ENCODE results near the gene OR6B2. TPM values are rescaled to one million over a fixed set of nuclear protein-coding genes. Genes with fewer than 3 reads are reported as not detected.

Gene OR6B2
- polyA plus RNA-seq, 1 donor from 2014 or later = not detected

DNA sequence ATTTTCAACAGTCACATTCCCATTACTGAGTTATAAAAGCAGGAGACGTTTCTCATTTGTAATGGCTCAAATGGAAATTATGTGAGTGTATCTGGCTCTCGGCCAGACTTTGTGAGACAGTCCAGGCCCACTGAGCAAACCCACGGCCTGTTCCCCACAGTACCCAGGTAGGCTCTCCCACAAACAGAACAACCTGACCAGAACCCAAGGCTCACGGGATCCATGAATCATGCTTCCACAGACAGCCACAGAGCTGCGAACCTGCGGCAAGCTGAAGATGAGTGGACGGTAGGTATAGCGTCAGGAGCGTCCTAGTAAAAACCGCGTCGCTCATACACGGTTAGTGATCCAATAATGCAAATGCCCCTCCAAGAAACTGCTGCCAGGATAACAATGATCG is 39.3 kb downstream of the OR6B2 start:
- H3K27ac ChIP-seq (ENCODE audit: low read length) = no peak overlapping the region
- no peaks in the 10 kb centered on the region for H3F3A ChIP-seq (ENCODE audit: insufficient read depth, low read length, poor library complexity, severe bottlenecking)
- no peak overlapping the region for H3K4me2 ChIP-seq (ENCODE audit: low read length)
- H4K20me1 ChIP-seq (ENCODE audit: insufficient read depth) = no peaks in the 10 kb centered on the region
- H3K9me3 ChIP-seq (ENCODE audit: low read length) = no peaks in the 10 kb centered on the region
- TF ChIP-seq RAD21 (conservative IDR thresholded peaks at IDR 0.05) (no peak), POLR2AphosphoS5 (IDR thresholded peaks at IDR 0.05) (no peak), EZH2 (IDR thresholded peaks at IDR 0.05; ENCODE audit: borderline replicate concordance, insufficient read depth, low read length, poor library complexity, severe bottlenecking) (no peak), EP300 (conservative IDR thresholded peaks at IDR 0.05; ENCODE audit: poor library complexity, severe bottlenecking) (no peak), TAF1 (IDR thresholded peaks at IDR 0.05; ENCODE audit: low read depth) (no peak), MXI1 (conservative IDR thresholded peaks at IDR 0.05; ENCODE audit: poor library complexity, severe bottlenecking) (no peak), SMC3 (conservative IDR thresholded peaks at IDR 0.05; ENCODE audit: poor library complexity) (no peak)
- TF ChIP-seq, protein P1, sequence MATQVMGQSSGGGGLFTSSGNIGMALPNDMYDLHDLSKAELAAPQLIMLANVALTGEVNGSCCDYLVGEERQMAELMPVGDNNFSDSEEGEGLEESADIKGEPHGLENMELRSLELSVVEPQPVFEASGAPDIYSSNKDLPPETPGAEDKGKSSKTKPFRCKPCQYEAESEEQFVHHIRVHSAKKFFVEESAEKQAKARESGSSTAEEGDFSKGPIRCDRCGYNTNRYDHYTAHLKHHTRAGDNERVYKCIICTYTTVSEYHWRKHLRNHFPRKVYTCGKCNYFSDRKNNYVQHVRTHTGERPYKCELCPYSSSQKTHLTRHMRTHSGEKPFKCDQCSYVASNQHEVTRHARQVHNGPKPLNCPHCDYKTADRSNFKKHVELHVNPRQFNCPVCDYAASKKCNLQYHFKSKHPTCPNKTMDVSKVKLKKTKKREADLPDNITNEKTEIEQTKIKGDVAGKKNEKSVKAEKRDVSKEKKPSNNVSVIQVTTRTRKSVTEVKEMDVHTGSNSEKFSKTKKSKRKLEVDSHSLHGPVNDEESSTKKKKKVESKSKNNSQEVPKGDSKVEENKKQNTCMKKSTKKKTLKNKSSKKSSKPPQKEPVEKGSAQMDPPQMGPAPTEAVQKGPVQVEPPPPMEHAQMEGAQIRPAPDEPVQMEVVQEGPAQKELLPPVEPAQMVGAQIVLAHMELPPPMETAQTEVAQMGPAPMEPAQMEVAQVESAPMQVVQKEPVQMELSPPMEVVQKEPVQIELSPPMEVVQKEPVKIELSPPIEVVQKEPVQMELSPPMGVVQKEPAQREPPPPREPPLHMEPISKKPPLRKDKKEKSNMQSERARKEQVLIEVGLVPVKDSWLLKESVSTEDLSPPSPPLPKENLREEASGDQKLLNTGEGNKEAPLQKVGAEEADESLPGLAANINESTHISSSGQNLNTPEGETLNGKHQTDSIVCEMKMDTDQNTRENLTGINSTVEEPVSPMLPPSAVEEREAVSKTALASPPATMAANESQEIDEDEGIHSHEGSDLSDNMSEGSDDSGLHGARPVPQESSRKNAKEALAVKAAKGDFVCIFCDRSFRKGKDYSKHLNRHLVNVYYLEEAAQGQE (IDR thresholded peaks at IDR 0.05; ENCODE audit: borderline replicate concordance) = no peak
- TF ChIP-seq, protein P2, sequence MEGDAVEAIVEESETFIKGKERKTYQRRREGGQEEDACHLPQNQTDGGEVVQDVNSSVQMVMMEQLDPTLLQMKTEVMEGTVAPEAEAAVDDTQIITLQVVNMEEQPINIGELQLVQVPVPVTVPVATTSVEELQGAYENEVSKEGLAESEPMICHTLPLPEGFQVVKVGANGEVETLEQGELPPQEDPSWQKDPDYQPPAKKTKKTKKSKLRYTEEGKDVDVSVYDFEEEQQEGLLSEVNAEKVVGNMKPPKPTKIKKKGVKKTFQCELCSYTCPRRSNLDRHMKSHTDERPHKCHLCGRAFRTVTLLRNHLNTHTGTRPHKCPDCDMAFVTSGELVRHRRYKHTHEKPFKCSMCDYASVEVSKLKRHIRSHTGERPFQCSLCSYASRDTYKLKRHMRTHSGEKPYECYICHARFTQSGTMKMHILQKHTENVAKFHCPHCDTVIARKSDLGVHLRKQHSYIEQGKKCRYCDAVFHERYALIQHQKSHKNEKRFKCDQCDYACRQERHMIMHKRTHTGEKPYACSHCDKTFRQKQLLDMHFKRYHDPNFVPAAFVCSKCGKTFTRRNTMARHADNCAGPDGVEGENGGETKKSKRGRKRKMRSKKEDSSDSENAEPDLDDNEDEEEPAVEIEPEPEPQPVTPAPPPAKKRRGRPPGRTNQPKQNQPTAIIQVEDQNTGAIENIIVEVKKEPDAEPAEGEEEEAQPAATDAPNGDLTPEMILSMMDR (IDR thresholded peaks at IDR 0.05; ENCODE audit: poor library complexity, severe bottlenecking) = no peak
- no peaks in the 10 kb centered on the region for H3K79me2 ChIP-seq (replicated peaks; ENCODE audit: insufficient read depth, low read length)
- no peak overlapping the region for H3K9ac ChIP-seq (ENCODE audit: low read length)
- no peak overlapping the region for H2AFZ ChIP-seq (ENCODE audit: low read depth, low read length)
- peaks cover 7% of the 10 kb centered on the region for H3K36me3 ChIP-seq (ENCODE audit: insufficient read depth, low read length)
- H3K27me3 ChIP-seq (ENCODE audit: insufficient read depth, low read depth, low read length) = no peaks in the 10 kb centered on the region
- no peaks in the 10 kb centered on the region for H3K9me2 ChIP-seq (ENCODE audit: insufficient read depth, low read length)
- H3K4me3 ChIP-seq (ENCODE audit: low read length) = no peak overlapping the region

DNA sequence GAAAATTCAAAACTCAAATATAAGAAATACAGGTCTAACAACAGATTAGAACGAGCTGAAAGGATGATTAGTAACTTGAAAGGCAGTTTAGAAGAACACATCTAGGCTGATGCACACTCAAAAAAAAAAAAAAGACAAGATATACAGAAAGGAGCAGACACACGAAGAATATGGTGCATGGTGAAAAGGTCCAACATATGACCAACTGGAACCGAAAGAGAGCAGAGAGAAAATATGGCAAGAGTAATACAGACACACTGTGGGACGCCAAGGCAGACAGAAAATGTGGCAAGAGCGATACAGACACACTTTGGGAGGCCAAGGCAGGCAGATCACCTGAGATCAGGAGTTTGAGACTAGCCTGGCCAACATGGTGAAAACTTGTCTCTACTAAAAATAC is 44.9 kb downstream of the OR6B2 start:
- Histone ChIP-seq H3K9me3 (ENCODE audit: low read length) (no peaks in the 10 kb centered on the region), H3K9ac (ENCODE audit: low read length) (no peak overlapping the region), H4K20me1 (ENCODE audit: insufficient read depth) (no peaks in the 10 kb centered on the region), H3K36me3 (ENCODE audit: insufficient read depth, low read length) (peaks cover 7% of the 10 kb centered on the region), H3K4me3 (ENCODE audit: low read length) (no peak overlapping the region), H3F3A (ENCODE audit: insufficient read depth, low read length, poor library complexity, severe bottlenecking) (no peaks in the 10 kb centered on the region), H3K4me2 (ENCODE audit: low read length) (no peak overlapping the region), H3K27ac (ENCODE audit: low read length) (no peak overlapping the region), H3K9me2 (ENCODE audit: insufficient read depth, low read length) (no peaks in the 10 kb centered on the region), H3K79me2 (replicated peaks; ENCODE audit: insufficient read depth, low read length) (no peaks in the 10 kb centered on the region), H2AFZ (ENCODE audit: low read depth, low read length) (no peak overlapping the region), H3K27me3 (ENCODE audit: insufficient read depth, low read depth, low read length) (no peaks in the 10 kb centered on the region)
- TF ChIP-seq, protein P1 (IDR thresholded peaks at IDR 0.05; ENCODE audit: borderline replicate concordance) = no peak
- TF ChIP-seq POLR2AphosphoS5 (IDR thresholded peaks at IDR 0.05) (no peak), TAF1 (IDR thresholded peaks at IDR 0.05; ENCODE audit: low read depth) (no peak), SMC3 (conservative IDR thresholded peaks at IDR 0.05; ENCODE audit: poor library complexity) (no peak), RAD21 (conservative IDR thresholded peaks at IDR 0.05) (no peak), EP300 (conservative IDR thresholded peaks at IDR 0.05; ENCODE audit: poor library complexity, severe bottlenecking) (no peak), MXI1 (conservative IDR thresholded peaks at IDR 0.05; ENCODE audit: poor library complexity, severe bottlenecking) (no peak), EZH2 (IDR thresholded peaks at IDR 0.05; ENCODE audit: borderline replicate concordance, insufficient read depth, low read length, poor library complexity, severe bottlenecking) (no peak)
- TF ChIP-seq, protein P2 (IDR thresholded peaks at IDR 0.05; ENCODE audit: poor library complexity, severe bottlenecking) = no peak

Measured in neural cell (in vitro differentiated cells).